ENCODE results near the gene ZBTB38.

Gene ZBTB38

DNA sequence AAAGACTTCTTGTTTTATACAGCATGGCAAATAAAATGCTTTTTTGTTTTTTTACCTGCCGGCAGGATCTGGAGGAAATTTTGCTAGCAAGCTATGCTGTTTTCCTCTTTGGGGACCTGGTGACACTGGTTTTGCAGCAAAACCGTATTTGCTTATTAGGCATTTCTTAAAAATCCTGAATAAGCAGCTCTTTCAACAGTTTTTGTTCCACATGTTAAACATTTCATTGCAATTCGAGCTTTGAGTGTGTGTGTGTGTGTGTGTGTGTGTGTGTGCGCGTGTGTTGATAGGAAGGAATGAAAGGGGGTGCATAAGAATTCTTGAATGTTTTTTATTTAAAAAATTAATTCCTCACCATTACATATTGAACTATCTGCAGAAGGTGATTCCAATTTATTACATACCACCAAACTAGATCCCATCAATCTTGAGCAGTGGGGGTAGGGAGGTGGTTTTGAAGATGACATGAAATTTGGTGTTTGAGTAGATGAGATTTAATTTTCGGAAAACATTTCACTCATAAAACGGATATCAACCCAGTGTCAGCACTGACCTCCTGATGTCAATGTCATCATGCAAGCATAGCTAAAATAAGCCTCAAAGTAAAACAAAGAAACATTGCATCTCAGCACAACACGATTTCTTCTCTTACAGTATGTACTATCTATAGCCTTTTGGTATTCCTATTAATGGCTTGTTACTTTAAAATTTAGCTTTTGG, 17.3 kb downstream of the ZBTB38 start:
- no peak overlapping the region for H3K4me3 ChIP-seq (ENCODE audit: low read length)
- H3K9me3 ChIP-seq (ENCODE audit: control insufficient read depth, low read depth, low read length) = no peaks in the 10 kb centered on the region
- H3K4me1 ChIP-seq (ENCODE audit: control insufficient read depth, low read depth, low read length) = peaks cover 13% of the 10 kb centered on the region
- H3K27ac ChIP-seq (ENCODE audit: low read length) = no peak overlapping the region
- H3K9ac ChIP-seq (ENCODE audit: low read length) = no peak overlapping the region
- no peaks in the 10 kb centered on the region for H3K27me3 ChIP-seq (ENCODE audit: control insufficient read depth, insufficient read depth, low read length)
- H3K36me3 ChIP-seq (ENCODE audit: control insufficient read depth, low read depth, low read length) = no peaks in the 10 kb centered on the region

DNA sequence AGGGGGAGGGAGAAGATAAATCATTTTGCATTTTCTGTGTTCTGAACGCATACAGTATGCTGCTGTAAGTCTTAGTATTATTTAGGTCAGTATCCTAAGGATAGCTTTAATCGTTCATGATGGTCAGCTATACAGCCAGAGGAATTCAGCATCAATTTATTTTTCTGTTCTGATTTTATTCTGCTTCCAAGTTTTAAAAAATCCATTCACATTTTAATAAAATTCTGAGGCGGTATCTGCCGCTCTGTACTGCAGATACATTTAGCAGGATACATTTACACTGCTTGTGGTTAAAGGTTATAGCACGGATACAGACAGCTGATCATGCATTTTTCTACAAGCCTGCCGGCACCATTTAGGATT, 17.8 kb downstream of the ZBTB38 start:
- no peak overlapping the region for H3K27ac ChIP-seq (ENCODE audit: low read length)
- no peaks in the 10 kb centered on the region for H3K27me3 ChIP-seq (ENCODE audit: control insufficient read depth, insufficient read depth, low read length)
- no peaks in the 10 kb centered on the region for H3K36me3 ChIP-seq (ENCODE audit: control insufficient read depth, low read depth, low read length)
- H3K9me3 ChIP-seq (ENCODE audit: control insufficient read depth, low read depth, low read length) = no peaks in the 10 kb centered on the region
- peaks cover 13% of the 10 kb centered on the region for H3K4me1 ChIP-seq (ENCODE audit: control insufficient read depth, low read depth, low read length)
- no peak overlapping the region for H3K9ac ChIP-seq (ENCODE audit: low read length)
- no peak overlapping the region for H3K4me3 ChIP-seq (ENCODE audit: low read length)

DNA sequence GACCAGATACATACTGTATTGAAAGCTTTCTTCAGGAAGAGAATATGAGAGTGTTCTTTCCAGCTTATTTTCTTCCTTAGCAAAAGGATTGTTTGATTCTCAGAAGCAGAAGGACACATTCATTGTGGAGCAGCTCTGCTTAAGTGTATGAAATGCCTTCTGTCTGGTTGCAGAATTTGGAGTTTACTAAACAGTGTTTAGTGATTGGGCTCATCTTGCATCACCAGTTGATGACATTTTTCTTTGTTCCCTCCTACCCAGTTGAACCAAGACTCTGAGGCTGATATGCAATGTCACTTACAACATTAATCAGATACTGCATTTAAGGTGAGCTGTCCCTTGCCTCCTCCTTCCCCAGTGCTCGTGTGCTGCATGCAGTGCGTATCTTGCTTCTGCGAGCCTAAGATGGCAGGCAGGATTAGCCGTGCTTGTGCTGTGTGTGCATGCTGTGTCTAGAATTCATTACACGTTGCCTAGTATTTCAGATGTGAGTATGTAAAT, 18.4 kb downstream of the ZBTB38 start:
- H3K9me3 ChIP-seq (ENCODE audit: control insufficient read depth, low read depth, low read length) = no peaks in the 10 kb centered on the region
- H3K36me3 ChIP-seq (ENCODE audit: control insufficient read depth, low read depth, low read length) = no peaks in the 10 kb centered on the region
- no peak overlapping the region for H3K9ac ChIP-seq (ENCODE audit: low read length)
- peaks cover 17% of the 10 kb centered on the region for H3K4me1 ChIP-seq (ENCODE audit: control insufficient read depth, low read depth, low read length)
- H3K4me3 ChIP-seq (ENCODE audit: low read length) = no peak overlapping the region
- H3K27me3 ChIP-seq (ENCODE audit: control insufficient read depth, insufficient read depth, low read length) = no peaks in the 10 kb centered on the region
- H3K27ac ChIP-seq (ENCODE audit: low read length) = no peak overlapping the region

DNA sequence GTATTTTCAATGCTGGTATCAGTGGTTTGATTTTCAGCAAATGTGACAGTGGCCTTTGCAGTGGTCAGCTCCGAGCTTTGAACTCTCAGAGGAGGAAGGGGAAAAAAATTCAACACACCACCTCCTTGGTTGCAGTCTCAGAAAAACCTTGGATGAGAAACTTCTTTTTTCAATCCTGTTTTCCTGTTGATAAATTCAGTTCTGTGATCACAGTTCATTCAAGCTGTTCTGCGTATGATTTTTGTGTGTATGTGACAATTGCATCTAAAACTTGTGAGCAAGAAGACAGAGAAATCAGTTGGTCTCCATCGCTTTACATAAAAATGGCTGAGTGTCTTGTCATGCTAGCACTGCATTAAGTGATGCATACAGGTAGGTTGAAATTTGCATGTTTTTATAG, 19.2 kb downstream of the ZBTB38 start:
- Histone ChIP-seq H3K4me3 (ENCODE audit: low read length) (no peak overlapping the region), H3K36me3 (ENCODE audit: control insufficient read depth, low read depth, low read length) (no peaks in the 10 kb centered on the region), H3K4me1 (ENCODE audit: control insufficient read depth, low read depth, low read length) (peaks cover 26% of the 10 kb centered on the region), H3K9me3 (ENCODE audit: control insufficient read depth, low read depth, low read length) (no peaks in the 10 kb centered on the region), H3K27ac (ENCODE audit: low read length) (no peak overlapping the region), H3K27me3 (ENCODE audit: control insufficient read depth, insufficient read depth, low read length) (no peaks in the 10 kb centered on the region), H3K9ac (ENCODE audit: low read length) (no peak overlapping the region)

DNA sequence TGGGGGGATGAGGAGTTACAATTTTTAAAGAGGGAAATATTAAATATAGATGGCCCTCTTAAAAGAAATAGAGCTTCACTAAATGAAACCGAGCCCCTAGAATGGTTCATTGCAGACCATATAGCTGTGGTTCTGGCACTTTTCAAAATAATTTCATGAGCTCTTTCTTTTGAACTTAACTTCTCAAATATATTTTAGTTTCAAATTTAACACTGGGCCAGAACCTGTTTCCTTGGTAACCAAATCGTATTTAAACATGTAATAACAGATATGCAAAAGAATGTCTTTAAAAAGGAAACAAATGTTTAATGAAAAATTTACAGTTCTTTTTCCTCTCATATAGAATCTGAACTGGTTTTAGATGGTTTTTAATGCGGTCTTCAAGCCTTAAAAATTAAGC, 20.1 kb downstream of the ZBTB38 start:
- no peak overlapping the region for H3K27ac ChIP-seq (ENCODE audit: low read length)
- H3K4me3 ChIP-seq (ENCODE audit: low read length) = no peak overlapping the region

DNA sequence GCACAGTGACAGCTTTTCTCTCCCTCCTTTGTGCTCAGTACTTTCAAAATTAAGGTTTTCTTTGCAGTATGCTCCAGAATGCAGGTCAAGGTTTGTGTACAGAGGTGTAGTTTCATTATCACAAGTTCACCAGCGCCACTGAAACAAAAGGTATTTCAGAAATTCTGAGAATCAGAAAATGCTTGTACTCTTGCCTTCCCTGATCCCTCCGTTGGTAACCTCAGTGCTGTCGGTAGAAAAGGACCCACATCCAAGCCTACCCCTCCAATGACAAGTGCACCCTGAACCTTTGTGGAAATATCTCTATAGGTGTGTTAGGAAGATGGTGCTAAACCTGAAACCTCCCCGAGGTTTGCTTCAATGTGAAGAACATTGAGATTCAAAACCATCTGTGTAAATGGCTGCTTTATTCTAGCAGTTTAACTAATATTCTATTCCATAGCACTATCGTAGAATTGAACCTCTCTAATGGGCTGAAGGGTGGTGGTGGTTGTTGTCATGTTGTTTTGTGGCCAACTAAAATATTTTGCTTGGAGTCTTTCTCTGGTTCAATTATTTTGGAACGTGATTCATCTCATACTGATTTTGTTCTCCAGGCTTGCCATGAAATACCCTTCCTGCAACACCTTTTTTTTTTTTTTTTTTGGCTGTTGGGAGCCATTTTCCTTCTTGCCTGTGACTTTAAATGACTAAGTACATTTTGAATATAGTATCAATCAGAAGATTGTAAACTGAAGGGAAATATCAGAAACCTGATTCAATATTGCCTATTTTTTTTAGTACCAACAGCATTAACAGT, 20.7 kb downstream of the ZBTB38 start:
- Histone ChIP-seq H3K36me3 (ENCODE audit: control insufficient read depth, low read depth, low read length) (no peaks in the 10 kb centered on the region), H3K27ac (ENCODE audit: low read length) (no peak overlapping the region), H3K27me3 (ENCODE audit: control insufficient read depth, insufficient read depth, low read length) (no peaks in the 10 kb centered on the region), H3K4me1 (ENCODE audit: control insufficient read depth, low read depth, low read length) (peaks cover 38% of the 10 kb centered on the region), H3K4me3 (ENCODE audit: low read length) (no peak overlapping the region), H3K9ac (ENCODE audit: low read length) (no peak overlapping the region), H3K9me3 (ENCODE audit: control insufficient read depth, low read depth, low read length) (no peaks in the 10 kb centered on the region)

More for the DNA sequence above, 20.1 kb downstream of the ZBTB38 start:
- no peak overlapping the region for H3K9ac ChIP-seq (ENCODE audit: low read length)
- no peaks in the 10 kb centered on the region for H3K9me3 ChIP-seq (ENCODE audit: control insufficient read depth, low read depth, low read length)
- H3K27me3 ChIP-seq (ENCODE audit: control insufficient read depth, insufficient read depth, low read length) = no peaks in the 10 kb centered on the region
- peaks cover 34% of the 10 kb centered on the region for H3K4me1 ChIP-seq (ENCODE audit: control insufficient read depth, low read depth, low read length)
- no peaks in the 10 kb centered on the region for H3K36me3 ChIP-seq (ENCODE audit: control insufficient read depth, low read depth, low read length)

DNA sequence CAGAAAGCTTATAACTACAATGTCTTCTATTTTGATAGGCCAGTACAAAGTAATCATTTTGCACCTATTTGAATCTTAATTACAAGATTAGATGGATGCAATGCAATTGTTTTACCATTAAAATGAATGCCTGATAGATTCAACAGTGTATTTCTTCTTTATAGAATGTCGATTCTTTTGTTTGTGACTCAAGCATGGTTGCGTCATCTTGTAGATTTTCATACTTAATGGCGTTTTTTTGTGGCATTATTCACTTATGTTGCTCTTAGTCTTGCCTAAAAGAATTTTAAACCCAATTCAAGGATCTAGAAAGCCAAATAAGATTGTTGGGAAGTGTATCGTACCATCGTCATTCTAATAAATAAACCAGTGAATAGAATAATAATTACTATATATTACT, 21.4 kb downstream of the ZBTB38 start:
- H3K27ac ChIP-seq (ENCODE audit: low read length) = no peak overlapping the region
- peaks cover 38% of the 10 kb centered on the region for H3K4me1 ChIP-seq (ENCODE audit: control insufficient read depth, low read depth, low read length)
- H3K9ac ChIP-seq (ENCODE audit: low read length) = no peak overlapping the region

DNA sequence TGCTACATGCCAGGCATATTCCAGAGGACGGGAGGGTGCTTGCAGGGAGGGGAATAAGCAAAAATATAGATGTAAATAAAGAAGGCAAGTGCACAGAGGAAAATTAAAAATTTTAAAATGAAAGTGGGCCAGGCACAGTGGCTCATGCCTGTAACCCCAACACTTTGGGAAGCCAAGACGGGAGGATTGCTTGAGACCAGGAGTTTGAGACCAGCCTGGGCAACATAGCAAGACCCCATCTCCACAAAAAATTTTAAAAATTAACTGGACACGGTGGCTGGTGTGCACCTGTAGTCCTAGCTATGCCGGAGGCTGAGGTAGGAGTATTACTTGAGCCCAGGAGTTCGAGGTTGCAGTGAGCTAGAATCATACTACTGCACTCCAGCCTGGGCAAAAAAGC, 22.4 kb downstream of the ZBTB38 start:
- H3K27ac ChIP-seq (ENCODE audit: low read length) = no peak overlapping the region
- H3K9me3 ChIP-seq (ENCODE audit: control insufficient read depth, low read depth, low read length) = no peaks in the 10 kb centered on the region
- H3K27me3 ChIP-seq (ENCODE audit: control insufficient read depth, insufficient read depth, low read length) = no peaks in the 10 kb centered on the region
- peaks cover 38% of the 10 kb centered on the region for H3K4me1 ChIP-seq (ENCODE audit: control insufficient read depth, low read depth, low read length)
- H3K36me3 ChIP-seq (ENCODE audit: control insufficient read depth, low read depth, low read length) = no peaks in the 10 kb centered on the region
- H3K9ac ChIP-seq (ENCODE audit: low read length) = no peak overlapping the region
- no peak overlapping the region for H3K4me3 ChIP-seq (ENCODE audit: low read length)

More for the DNA sequence above, 21.4 kb downstream of the ZBTB38 start:
- H3K4me3 ChIP-seq (ENCODE audit: low read length) = no peak overlapping the region
- H3K36me3 ChIP-seq (ENCODE audit: control insufficient read depth, low read depth, low read length) = no peaks in the 10 kb centered on the region
- no peaks in the 10 kb centered on the region for H3K27me3 ChIP-seq (ENCODE audit: control insufficient read depth, insufficient read depth, low read length)
- H3K9me3 ChIP-seq (ENCODE audit: control insufficient read depth, low read depth, low read length) = no peaks in the 10 kb centered on the region

DNA sequence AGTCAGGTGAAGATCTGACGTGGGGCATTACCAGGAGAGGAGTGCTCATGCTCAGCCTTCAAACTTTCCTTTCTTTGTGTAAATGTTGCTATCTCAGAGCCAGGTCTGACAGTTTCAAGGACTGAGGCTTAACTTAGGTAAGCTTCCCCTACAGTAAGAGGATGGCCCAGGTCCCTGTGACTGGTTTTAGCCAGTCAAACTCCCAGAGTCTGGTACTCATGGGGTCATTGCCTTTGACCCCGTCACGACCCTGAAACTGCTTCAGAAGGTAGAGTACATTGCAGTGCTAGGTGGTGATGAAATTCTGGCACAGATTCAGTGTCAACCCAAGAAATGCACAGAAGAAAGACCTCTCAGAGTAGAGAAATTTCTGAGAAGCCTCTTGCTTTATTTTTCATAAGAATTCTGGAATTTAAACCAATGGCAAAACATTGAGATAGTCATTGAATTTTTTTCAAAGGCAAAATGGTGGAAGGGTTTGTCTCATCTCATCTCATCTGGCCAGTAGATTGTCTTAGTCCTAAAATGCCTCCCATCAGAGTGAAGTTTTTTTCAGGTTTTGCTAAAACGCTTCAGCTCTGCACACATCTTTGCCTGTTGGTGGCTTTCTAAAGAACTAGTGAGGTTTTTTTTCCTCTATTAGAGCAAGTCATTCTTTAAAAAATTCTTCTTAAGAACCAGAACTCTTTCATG, 23.1 kb downstream of the ZBTB38 start:
- Histone ChIP-seq H3K9me3 (ENCODE audit: control insufficient read depth, low read depth, low read length) (no peaks in the 10 kb centered on the region), H3K27ac (ENCODE audit: low read length) (no peak overlapping the region), H3K4me3 (ENCODE audit: low read length) (no peak overlapping the region), H3K36me3 (ENCODE audit: control insufficient read depth, low read depth, low read length) (no peaks in the 10 kb centered on the region), H3K27me3 (ENCODE audit: control insufficient read depth, insufficient read depth, low read length) (no peaks in the 10 kb centered on the region), H3K4me1 (ENCODE audit: control insufficient read depth, low read depth, low read length) (peaks cover 38% of the 10 kb centered on the region), H3K9ac (ENCODE audit: low read length) (no peak overlapping the region)

DNA sequence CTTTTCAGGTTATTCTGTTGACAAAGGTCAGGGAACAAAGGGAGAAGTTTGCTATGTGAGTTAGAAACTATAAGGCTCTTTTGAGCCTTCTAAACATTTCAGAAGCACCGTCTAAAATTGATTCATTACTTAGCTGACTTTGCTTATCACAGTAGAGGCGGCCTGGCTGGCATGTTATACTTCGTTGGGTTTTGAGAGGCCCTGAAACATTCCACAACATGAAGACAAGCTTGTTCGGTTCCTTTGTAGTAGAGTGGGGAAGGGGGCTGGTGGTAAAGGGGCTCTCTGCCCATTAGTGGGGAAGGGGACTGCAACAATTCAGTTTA, 23.6 kb downstream of the ZBTB38 start:
- Histone ChIP-seq H3K9me3 (ENCODE audit: control insufficient read depth, low read depth, low read length) (no peaks in the 10 kb centered on the region), H3K27ac (ENCODE audit: low read length) (no peak overlapping the region), H3K4me1 (ENCODE audit: control insufficient read depth, low read depth, low read length) (peaks cover 33% of the 10 kb centered on the region), H3K36me3 (ENCODE audit: control insufficient read depth, low read depth, low read length) (no peaks in the 10 kb centered on the region), H3K4me3 (ENCODE audit: low read length) (no peak overlapping the region), H3K9ac (ENCODE audit: low read length) (no peak overlapping the region), H3K27me3 (ENCODE audit: control insufficient read depth, insufficient read depth, low read length) (no peaks in the 10 kb centered on the region)

DNA sequence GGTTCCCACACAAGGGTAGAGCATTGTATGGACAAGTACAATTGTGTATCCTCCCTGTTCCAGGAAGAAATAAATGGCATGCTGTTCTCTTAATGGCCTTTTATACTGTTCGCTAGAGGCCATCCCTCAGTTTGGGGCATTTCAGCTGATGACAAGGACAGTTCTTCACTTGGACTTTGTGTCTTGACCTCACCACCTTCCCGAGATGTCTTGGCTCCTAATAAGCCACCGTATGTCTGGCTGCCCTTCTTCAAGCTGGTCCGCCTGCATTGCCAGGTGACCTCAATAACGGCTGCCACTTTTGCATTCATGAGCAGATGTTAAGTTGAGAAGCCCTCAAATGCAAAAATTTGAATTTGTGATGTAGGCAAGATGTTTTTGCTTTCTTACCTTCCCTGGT, 24.1 kb downstream of the ZBTB38 start:
- Histone ChIP-seq H3K4me1 (ENCODE audit: control insufficient read depth, low read depth, low read length) (peaks cover 29% of the 10 kb centered on the region), H3K9ac (ENCODE audit: low read length) (no peak overlapping the region), H3K36me3 (ENCODE audit: control insufficient read depth, low read depth, low read length) (no peaks in the 10 kb centered on the region), H3K4me3 (ENCODE audit: low read length) (no peak overlapping the region), H3K27ac (ENCODE audit: low read length) (no peak overlapping the region), H3K9me3 (ENCODE audit: control insufficient read depth, low read depth, low read length) (no peaks in the 10 kb centered on the region), H3K27me3 (ENCODE audit: control insufficient read depth, insufficient read depth, low read length) (no peaks in the 10 kb centered on the region)

All from iPS-18a (cell line).